GM19372 (cell line): ENCODE data around the gene DOP1B.
"Not testable (repeated sequence)": the region's sequence is repeated elsewhere in the genome, so short reads cannot be mapped to it uniquely, and the experiment has no call there.

Source experiments
- ATAC-seq: cut with Tn5 transposase; IDR thresholded peaks from one replicate; pipeline ENCODE4 v1.9.1; 2021; ENCODE audit warnings: mild to moderate bottlenecking, low read depth, moderate library complexity; ENCODE audit not compliant: unreplicated experiment

DOP1B gene

DNA sequence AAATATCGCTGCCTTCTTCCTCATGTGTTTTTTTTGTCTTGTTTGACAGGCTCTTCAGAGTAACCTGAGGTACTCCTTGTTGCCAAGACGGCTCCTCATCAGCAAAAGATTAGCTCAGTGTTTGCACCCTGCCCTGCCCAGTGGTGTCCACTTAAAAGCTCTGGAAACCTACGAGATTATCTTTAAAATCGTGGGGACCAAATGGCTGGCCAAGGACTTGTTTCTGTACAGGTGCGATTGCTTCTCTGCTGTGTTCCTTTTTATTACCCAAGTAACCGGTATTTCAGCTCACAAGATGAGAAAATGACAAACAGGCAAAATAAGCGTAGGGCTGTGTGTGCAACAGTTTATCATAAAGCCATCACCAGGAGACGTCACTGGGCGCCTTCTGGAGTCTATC, 42.4 kb downstream of the DOP1B start:
- ATAC-seq = no peak

DNA sequence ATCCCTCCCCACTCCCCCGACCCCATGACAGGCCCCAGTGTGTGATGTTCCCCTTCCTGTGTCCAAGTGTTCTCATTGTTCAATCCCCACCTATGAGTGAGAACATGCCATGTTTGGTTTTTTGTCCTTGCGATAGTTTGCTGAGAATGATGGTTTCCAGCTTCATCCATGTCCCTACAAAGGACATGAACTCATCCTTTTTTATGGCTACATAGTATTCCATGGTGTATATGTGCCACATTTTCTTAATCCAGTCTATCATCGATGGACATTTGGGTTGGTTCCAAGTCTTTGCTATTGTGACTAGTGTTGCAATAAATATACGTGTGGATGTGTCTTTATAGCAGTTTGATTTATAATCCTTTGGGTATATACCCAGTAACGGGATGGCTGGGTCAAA, 43.0 kb downstream of the DOP1B start:
- not testable (repeated sequence) for ATAC-seq

DNA sequence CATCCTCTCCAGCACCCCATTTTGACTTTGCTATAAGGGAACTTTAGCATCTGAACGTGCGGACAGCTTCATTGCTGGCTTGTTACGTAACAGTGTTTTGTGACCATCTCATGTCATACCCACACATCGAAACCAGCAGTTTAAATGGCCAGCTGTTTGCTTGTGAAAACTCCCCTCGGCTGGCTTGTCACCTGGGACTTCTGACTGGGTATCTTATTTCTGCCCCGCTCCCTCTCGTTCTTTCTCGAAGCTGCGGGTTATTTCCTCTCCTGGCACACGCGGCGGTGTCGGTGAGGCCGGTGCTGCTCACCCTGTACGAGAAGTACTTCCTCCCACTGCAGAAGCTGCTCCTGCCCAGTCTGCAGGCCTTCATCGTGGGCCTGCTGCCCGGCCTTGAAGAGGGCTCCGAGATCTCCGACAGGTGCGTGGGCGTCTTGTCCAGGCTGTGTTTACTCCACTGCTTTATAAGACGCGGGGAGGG, 43.5 kb downstream of the DOP1B start:
- ATAC-seq = no peak

DNA sequence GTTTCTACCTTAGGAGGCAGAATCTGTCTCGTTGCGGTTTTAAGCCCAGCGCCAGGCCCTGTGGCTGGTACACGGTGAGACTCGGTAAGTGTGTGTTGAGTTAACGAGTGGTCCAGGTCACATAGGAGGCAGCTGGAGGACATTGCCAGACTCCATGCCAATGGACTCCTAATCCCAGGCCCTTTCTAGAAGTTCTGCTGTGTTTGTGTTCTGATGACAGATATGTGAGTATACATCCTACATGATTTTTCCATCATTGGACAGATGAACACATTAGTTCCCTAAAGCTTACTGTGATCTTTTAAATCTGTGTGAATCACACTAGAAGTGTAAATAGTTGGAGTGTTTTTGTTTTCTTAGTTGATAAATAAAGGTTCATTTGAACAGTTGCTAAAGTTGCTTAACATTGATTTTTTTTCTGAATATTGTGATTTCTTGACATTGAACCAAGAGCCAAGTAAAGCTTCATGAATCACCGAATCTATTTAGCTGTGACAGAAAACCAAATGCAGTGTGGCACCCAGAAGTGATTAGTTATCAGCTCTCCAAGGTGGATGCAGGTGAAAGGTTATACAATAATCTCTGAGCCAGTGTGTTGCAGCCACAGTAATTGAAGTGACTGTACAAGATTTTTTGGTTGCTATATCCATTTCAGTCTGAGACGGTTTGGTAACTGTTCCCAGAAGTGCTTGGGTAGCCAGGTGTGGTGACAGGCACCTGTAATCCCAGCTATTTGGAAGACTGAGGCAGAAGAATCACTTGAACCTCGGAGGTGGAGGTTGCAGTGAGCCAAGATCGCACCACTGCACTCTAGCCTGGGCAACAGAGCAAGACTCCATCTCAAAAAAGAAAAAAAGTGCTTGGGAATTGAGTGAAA, 46.3 kb downstream of the DOP1B start:
- no peak for ATAC-seq

DNA sequence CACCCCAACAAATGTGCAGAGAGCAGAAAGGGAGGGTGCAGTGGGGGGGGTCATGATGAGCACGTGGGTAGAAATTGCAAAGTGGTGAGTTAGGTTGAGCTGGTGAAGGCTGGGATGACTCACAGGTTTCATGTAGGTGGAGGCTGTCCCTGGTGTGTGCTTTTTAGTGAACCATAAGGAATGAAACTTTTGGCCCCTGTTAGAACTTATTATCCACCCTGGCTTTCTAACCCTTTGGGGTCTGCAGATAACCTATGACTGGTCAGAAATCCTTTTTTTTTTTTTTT, 46.9 kb downstream of the DOP1B start:
- ATAC-seq = no peak

DNA sequence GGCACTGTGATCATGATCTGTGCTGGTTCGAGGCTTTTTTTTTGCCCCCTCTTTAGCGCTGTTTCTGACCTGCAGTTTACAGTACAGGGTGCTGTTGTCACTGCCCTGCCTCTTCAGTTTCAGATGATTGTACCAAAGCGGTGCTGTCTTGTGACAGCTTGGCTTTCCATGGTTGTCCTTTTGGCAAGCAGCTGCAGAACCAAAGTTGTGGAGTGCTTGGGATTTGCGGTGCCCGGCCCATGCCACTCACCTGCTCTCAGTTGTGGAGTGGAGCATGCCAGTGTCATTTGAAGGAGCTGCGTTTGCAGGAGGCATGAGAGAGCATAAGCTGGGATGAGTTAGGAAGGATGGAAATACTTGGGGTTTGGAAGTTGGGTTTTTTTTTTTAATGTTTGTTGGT, 48.4 kb downstream of the DOP1B start:
- ATAC-seq = no peak

DNA sequence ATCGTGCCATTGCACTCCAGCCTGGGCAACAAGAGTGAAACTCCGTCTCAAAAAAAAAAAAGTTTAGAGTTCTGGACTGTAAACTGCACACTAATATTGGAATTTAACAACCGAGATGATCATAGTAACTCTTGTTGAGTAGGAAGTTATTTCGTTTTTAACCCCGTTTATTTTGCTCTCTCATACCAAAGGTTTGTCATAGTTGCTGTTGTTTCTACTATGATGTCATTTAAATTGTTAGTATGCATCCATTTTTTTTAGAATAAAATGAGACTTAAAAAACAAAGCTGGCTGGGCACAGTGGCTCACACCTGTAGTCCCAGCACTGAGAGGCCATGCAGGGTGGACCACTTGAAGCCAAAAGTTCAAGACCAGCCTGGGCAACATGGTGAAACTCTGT, 49.3 kb downstream of the DOP1B start:
- no peak for ATAC-seq
